ENCODE data around the gene LIMCH1.

DNA sequence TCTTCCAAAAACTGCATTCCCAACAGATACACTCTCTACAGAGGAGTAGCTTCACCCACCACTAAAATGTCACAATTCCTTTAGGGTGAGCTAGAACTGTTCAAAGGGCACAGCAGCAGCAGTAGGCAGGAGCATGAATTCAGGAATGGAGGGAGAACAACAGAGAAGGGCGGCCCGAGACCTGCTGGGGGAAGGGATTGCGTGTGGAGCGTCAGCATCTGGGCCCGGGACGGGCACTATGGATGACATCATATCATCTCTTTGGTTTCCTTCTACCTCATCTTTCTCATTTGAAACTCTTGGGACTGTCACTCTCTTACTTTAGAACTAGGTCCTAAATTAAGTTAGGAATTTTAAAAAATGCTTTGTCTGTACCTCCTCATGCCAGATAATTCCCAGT lies 115.6 kb downstream of the LIMCH1 start:
- TF ChIP-seq EZH2 (IDR thresholded peaks at IDR 0.05) (no peak), POLR2AphosphoS5 (IDR thresholded peaks at IDR 0.05; ENCODE audit: borderline replicate concordance, low read depth, low read length) (no peak), FOXP2 (optimal IDR thresholded peaks at IDR 0.05; ENCODE audit: control extremely low read depth, extremely low read length, insufficient read depth) (no peak)
